Ovary (tissue), 9 donors: ENCODE results near the gene MAPT. TPM values are rescaled to one million over a fixed set of nuclear protein-coding genes. Genes with fewer than 3 reads are reported as not detected.

Source experiments
- DNase-seq, 5 donors: peaks; one replicate each; pipeline ENCODE4 v3.0.0-alpha.2; 2019 to 2020
- H3K27ac ChIP-seq, 2 donors: fragments of 200-600 bp; one replicate each; pipeline versions ENCODE4 v1.5.1 to v1.8.0; 2019 to 2022
- H3K27me3 ChIP-seq: fragments of 200-600 bp; one replicate; pipeline ENCODE4 v1.8.0; 2022
- H3K36me3 ChIP-seq: fragments of 200-600 bp; sonication (generic); one replicate; pipeline ENCODE4 v1.5.1; 2019
- H3K4me1 ChIP-seq: one replicate; pipeline ENCODE4 v1.8.1; 2013; ENCODE audit warnings: mild to moderate bottlenecking, moderate library complexity; ENCODE audit not compliant: insufficient read depth
- H3K4me3 ChIP-seq: fragments of 200-600 bp; sonication (generic); one replicate; pipeline ENCODE4 v1.5.1; 2017
- H3K9me3 ChIP-seq, 2 donors: fragments of 200-600 bp in 1 of 2; sonication (generic) in 1 of 2; one replicate each; pipeline versions ENCODE4 v1.5.1 to v1.8.1; 2013 to 2019; ENCODE audit warnings: mild to moderate bottlenecking in 1 of 2, moderate library complexity in 1 of 2
- EP300 ChIP-seq: sonication (generic); formaldehyde crosslinking; IDR thresholded peaks from one replicate; pipeline ENCODE4 v1.6.1; 2017; ENCODE audit warnings: antibody characterized with exemption
- POLR2A ChIP-seq: fragments of 450-650 bp; IDR thresholded peaks from one replicate; pipeline ENCODE4 v1.6.1; 2017; ENCODE audit warnings: antibody characterized with exemption, mild to moderate bottlenecking, moderate library complexity
- WGBS, 3 donors: extraction: QIAGEN DNeasy Blood & Tissue Kit in 1 of 3; methylation state at CpG; one replicate each; pipeline versions ENCODE4 v1.1.5 to v1.1.7; 2013 to 2017; 5-methylcytosine and 5-hydroxymethylcytosine counted together
- intact Hi-C, 4 donors: fragments of 100-400 bp; cut with DNase I; formaldehyde crosslinking; loops; one replicate each; pipeline versions ENCODE4 v1.11.0 to v1.15.1; 2022 to 2023
- polyA plus RNA-seq, 2 donors: library from polyadenylated mRNA; stranded (reverse); fragments of 200-250 nt in 1 of 2; fragments of 350-450 nt in 1 of 2; fragmentation: Illumina TruSeq in 1 of 2; extraction: RNeasy Lipid Tissue Mini Kit (QIAGEN cat#74804) in 1 of 2; gene quantifications; one replicate each; pipeline ENCODE4 v1.2.3, GENCODE V29; 2013 to 2014
- total RNA-seq, 7 donors: library from RNA; depleted of rRNA in 2 of 7; stranded (reverse); fragments of >200 nt in 2 of 7; fragmentation: NEBNext Ultra II Directional in 3 of 7; extraction: Animal tissue kit (Norgen Biotek cat#: 25700) in 3 of 7; gene quantifications; one replicate each; pipeline versions ENCODE4 v1.1.0 to v1.2.4, GENCODE V29; 2016 to 2023
- TF ChIP-seq, protein P1 (sequence below), 3 donors: fragments of 450-650 bp in 2 of 3; fragments of 200-600 bp in 1 of 3; IDR thresholded peaks; one replicate each; pipeline versions ENCODE4 v1.5.1 to v1.8.0; 2016 to 2022; ENCODE audit warnings: antibody characterized with exemption in 3 of 3, mild to moderate bottlenecking in 1 of 3
- donor health status: DM: no; HTN: no; CAD: no; lungs with moderate emphysema.
- donor health status: DM: no; HTN: no; CAD: no.
- donor health status: Bipolar disorder and iron deficiency.
- donor health status: DM: yes; HTN: yes; CAD: no.
- donor health status: DM: no; HTN: no; CAD: no.
- donor health status: DM: yes; HTN: yes; CAD: no.

MAPT gene
- total and polyA plus RNA-seq, 9 donors, result 0.40 to 2.2 (median 1.1) TPM

DNA sequence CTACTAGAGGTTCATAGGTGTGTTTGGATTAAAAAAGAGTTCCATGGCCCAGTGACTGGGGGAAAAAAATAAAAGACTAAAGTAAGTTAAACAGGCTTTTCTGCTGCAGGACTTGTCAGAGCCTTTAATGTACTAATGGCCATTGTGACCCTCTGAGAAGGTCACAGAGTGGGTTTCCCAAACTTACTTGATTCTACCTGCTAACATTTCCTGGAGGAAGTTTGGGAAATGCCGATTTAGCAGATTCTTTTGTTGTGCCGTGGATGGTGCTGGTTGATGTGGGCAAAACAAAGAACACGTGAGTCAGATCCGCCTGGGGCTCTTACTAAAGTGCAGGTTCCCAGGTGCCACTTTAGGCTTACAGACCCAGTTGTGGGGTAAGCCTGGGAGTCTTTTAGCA lies 91.1 kb downstream of the MAPT start:
- TF ChIP-seq, protein P1, sequence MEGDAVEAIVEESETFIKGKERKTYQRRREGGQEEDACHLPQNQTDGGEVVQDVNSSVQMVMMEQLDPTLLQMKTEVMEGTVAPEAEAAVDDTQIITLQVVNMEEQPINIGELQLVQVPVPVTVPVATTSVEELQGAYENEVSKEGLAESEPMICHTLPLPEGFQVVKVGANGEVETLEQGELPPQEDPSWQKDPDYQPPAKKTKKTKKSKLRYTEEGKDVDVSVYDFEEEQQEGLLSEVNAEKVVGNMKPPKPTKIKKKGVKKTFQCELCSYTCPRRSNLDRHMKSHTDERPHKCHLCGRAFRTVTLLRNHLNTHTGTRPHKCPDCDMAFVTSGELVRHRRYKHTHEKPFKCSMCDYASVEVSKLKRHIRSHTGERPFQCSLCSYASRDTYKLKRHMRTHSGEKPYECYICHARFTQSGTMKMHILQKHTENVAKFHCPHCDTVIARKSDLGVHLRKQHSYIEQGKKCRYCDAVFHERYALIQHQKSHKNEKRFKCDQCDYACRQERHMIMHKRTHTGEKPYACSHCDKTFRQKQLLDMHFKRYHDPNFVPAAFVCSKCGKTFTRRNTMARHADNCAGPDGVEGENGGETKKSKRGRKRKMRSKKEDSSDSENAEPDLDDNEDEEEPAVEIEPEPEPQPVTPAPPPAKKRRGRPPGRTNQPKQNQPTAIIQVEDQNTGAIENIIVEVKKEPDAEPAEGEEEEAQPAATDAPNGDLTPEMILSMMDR (IDR thresholded peaks at IDR 0.05), result no peak
- TF ChIP-seq EP300 (no peak), POLR2A (no peak)

DNA sequence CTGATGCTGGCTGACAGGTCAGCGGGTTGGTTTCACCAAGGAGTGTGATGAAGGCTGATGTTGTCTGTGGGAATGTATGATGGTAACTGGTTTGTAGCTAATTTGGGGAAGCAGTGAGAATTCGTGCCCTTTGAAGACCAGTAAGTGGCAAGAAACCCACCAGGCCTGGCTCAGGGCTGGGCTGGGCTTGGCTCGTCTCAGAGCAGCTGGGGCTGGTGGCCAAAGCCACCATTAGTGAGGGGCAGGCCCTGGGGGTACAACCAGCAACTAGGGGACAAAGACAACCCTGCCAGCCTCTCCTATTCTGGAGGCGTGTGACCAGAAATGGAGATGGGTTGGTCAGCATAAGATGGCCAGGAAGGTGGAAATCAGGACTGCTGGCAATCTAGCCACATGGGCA lies 91.7 kb downstream of the MAPT start:
- Histone ChIP-seq H3K36me3 (no peaks in the 10 kb centered on the region), H3K27ac (no peak overlapping the region), H3K4me1 (no peaks in the 10 kb centered on the region), H3K9me3 (no peaks in the 10 kb centered on the region), H3K4me3 (no peak overlapping the region), H3K27me3 (no peaks in the 10 kb centered on the region)
- WGBS, 3 donors, result 82 to 93% (median 88%) methylated on average over 4 of the region's 4 CpGs
- no peak for DNase-seq
- intact Hi-C loops, result no loop called here
- TF ChIP-seq POLR2A, result no peak
- TF ChIP-seq, protein P1 (IDR thresholded peaks at IDR 0.05), result no peak
- TF ChIP-seq EP300, result no peak

More for the DNA sequence above, 91.1 kb downstream of the MAPT start:
- no peak overlapping the region for H3K27ac ChIP-seq
- no peak for DNase-seq
- H3K9me3 ChIP-seq, result no peaks in the 10 kb centered on the region
- intact Hi-C loops, result no loop called here
- H3K4me1 ChIP-seq, result no peaks in the 10 kb centered on the region
- H3K36me3 ChIP-seq, result no peaks in the 10 kb centered on the region
- H3K4me3 ChIP-seq, result no peak overlapping the region
- WGBS, 3 donors, result 73 to 85% (median 83%) methylated on average over 4 of the region's 4 CpGs
- no peaks in the 10 kb centered on the region for H3K27me3 ChIP-seq

DNA sequence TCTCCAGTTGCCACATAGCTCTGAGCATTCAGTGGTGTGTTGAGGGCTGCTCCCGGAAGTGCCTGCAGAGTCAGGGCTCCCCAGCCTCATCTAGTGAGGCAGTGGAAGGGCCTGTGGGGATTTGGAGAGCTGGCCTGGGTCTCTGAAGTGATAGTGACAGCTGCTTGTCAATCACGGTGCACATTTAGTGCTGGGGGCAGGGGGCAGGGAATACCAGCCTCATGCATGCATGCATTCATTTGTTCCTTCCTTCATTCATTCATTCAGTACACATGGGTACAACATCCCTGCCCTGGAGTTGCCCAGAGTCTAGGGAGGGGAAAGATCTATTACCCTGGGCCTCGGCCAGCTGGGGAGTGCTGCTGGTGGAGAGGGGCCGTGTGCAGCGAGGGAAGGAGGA lies 93.4 kb downstream of the MAPT start:
- no peaks in the 10 kb centered on the region for H3K27me3 ChIP-seq
- DNase-seq, result no peak
- H3K4me3 ChIP-seq, result no peak overlapping the region
- WGBS, 3 donors, result 69 to 79% (median 72%) methylated on average over 5 of the region's 5 CpGs
- no peaks in the 10 kb centered on the region for H3K4me1 ChIP-seq
- TF ChIP-seq POLR2A (no peak), EP300 (no peak)
- TF ChIP-seq, protein P1 (IDR thresholded peaks at IDR 0.05), result no peak
- H3K36me3 ChIP-seq, result no peaks in the 10 kb centered on the region
- intact Hi-C loops, result no loop called here
- H3K27ac ChIP-seq, result no peak overlapping the region
- H3K9me3 ChIP-seq, result no peaks in the 10 kb centered on the region

DNA sequence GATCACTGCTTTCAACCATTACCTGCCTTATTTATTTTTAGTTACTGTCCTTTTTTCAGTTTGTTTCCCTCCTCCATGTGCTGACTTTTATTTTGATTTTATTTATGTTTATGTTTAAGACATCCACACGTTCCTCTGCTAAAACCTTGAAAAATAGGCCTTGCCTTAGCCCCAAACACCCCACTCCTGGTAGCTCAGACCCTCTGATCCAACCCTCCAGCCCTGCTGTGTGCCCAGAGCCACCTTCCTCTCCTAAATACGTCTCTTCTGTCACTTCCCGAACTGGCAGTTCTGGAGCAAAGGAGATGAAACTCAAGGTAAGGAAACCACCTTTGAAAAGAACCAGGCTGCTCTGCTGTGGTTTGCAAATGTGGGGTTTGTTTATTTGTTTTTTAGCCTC lies 95.4 kb downstream of the MAPT start:
- Histone ChIP-seq H3K36me3 (no peaks in the 10 kb centered on the region), H3K4me3 (no peak overlapping the region), H3K9me3 (no peaks in the 10 kb centered on the region), H3K4me1 (no peaks in the 10 kb centered on the region), H3K27me3 (no peaks in the 10 kb centered on the region), H3K27ac (no peak overlapping the region)
- WGBS, 3 donors, result 56 to 67% (median 61%) methylated on average over 3 of the region's 3 CpGs
- DNase-seq, result no peak
- TF ChIP-seq, protein P1 (IDR thresholded peaks at IDR 0.05), result no peak
- TF ChIP-seq POLR2A (no peak), EP300 (no peak)
- intact Hi-C loops, result no loop called here
